HUDEP-2 (cell line): Measurements from ENCODE around the gene CDK11A.
"Not testable (repeated sequence)": the region's sequence is repeated elsewhere in the genome, so short reads cannot be mapped to it uniquely, and the experiment has no call there.

Source experiments
- DNase-seq, 76 experiments: peaks; one replicate each; lab custom pipeline; 2025; ENCODE audit not compliant: unreplicated experiment in 76 of 76; lab: John Stamatoyannopoulos, UW

CDK11A gene

GRCh38 chr1:1687846-1688245, 36.3 kb downstream of the CDK11A start:
- no peak for DNase-seq

DNA sequence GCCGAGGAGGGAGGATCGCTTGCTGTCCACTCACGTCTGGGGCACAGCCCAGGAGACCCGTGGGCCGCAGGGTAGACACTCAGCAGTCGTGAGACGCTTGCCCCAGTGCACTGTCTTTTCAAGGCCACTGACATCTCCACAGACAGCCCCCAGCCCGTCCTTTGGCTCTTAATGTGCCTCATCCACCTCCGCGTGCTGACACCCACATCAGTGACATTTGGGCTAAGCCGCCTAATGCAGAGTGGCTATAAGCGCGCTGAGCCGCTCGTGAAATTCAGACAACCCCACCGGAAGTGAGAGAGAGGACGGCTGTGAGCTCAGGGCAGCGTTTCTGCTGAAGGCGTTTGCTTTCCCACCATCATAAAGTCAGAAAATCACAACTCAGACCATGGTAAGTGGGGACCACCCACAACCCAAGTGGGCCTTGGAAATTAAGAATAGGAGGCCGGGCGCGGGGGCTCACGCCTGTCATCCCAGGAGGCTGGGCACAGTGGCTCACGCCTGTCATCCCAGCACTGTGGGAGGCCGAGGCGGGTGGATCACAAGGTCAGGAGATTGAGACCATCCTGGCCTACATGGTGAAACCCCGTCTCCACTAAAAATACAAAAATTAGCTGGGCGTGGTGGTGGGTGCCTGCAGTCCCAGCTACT, 40.0 kb downstream of the CDK11A start:
- DNase-seq: no peak

- no peak for DNase-seq
These were observed 40.9 kb downstream of the CDK11A start for GRCh38 chr1:1683104-1683905.

- DNase-seq: no peak
These were observed 43.3 kb downstream of the CDK11A start for GRCh38 chr1:1680912-1681273.

DNA sequence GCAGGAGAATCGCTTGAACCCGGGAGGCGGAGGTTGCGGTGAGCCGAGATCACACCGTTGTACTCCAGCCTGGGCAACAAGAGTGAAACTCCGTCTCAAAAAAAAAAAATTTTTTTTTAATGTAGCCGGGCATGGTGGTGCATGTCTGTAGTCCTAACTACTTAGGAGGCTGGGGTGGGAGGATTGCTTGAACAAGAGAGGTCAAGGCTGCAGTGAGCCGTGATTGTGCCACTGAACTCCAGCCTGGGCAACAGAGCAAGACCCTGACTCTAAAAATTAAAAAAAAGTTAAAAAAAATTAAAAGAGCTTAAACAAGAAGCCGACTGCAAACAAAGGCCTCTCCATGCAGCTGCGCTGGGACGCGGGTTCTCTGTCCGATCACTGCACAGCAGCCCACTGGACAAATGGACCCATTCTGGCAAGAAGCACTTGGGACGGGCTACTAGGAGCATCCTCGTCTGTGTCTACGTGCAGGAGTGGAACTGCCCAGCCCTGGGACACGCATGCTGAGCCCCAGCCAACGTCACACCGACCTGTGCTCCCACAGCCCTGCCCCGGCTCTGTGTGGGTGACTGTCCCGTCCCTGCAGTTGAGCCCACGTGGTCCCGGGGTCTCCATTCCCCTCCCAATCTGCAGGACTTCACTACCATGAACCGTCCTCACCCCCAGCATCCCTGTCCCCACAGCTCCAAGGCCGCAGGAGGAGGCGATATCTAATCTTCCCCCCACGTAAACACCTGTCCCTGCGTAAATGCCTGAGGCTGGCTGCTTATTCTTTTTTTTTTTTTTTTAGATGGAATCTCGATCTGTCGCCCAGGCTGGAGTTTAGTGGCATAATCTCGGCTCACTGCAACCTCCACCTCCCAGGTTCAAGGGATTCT, 43.9 kb downstream of the CDK11A start:
- no peak for DNase-seq

- DNase-seq: peak in 1 of 76 experiments; percentile 10
These were observed 45.4 kb downstream of the CDK11A start for GRCh38 chr1:1678581-1679380.

- DNase-seq: no peak
These were observed 46.2 kb downstream of the CDK11A start for GRCh38 chr1:1677718-1678580.

DNA sequence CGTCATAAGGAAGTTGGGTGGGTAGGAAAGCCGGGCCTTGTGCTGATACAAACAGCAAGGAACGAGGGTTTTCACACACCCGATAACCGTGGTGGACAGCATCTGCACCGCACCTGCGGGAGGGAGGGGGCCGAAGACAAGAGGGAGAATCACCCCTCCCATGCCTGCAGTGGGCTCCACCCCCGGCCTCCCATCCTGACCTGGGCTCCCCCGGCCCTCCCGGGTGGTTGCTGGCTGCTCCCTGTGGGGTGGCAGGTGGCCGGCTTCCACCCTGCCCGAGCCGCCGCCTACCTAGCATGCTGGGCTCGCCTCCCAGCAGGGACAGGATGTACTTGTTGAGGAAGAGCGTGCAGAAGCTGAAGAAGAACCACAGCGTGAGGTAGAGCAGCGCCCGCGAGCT, 48.1 kb downstream of the CDK11A start:
- DNase-seq: not testable (repeated sequence)

GRCh38 chr1:1675218-1675617, 48.9 kb downstream of the CDK11A start:
- DNase-seq: not testable (repeated sequence)

DNA sequence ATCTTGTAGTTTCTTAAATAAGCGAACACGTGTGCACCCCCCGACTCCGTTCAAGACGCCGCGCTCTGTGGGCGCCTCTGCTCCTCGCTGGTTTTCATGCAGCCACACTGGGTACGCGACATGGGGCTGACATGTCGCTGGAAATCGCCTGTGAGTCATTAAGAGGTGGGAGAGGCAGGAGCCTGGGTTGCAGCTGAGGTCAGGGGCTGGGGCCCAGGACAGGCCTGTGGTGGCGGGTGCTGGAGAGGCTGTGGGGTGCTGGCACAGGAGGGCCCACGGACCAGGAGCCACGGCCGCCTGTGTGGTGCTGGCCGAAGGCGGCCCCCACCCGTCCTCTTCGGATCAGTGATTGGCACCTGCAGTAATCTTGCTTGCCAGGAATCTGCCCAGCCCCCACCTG, 49.4 kb downstream of the CDK11A start:
- not testable (repeated sequence) for DNase-seq

GRCh38 chr1:1672181-1672965, 51.8 kb downstream of the CDK11A start:
- DNase-seq: no peak

DNA sequence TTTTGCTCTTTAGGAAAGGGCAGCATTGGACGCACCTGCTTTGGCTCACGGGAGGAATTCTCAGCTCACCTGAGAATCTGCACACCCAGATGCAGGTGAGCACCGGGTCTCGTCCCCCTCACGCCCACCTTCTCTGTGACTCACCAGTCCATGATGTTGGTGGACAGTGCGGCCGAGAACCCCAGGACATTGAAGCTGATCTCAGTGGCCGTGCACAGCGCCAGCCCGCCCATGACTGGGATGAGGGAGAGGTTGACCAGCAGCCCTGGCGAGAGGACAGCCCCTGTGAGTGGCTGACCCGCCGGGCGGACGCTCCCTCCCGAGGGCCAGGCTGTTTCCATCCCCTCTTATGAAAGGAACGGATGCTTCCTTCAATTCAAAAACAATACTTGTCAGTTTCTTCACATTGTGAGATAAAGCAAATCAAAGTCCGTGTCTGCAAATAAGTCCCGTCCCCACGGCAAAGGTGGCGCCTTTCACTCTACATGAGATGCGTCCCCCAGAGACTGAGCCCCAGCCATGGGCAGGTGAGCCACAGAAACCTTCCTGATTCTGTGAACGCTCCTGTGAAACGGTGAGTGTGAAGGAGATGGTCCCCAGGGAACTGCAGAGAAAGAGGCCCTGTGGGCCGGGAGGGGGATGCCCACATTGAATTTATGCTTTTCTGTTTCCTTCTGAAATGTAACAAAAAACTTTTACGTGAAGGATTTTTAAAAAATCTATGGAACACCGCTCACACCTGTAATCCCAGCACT, 52.6 kb downstream of the CDK11A start:
- no peak for DNase-seq

DNA sequence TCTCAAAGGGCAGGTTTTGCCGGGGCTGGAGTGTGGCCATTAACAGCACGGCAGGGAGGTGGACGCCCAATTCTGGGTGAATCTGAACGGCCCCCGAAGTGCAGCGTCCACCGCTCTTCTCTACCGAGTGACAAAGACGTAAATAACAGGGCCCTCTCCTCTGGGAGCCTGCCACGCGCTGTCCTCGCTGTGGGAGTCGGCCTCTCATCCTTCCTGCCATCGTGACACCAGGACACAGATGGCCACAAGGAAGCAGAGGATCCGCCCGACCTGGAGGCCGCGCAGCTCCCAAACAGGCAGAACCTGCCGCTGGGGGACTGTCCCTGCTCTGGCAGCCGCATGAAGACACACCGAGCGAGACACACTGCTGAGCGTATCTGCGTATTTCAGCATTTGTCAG, 53.3 kb downstream of the CDK11A start:
- no peak for DNase-seq

DNA sequence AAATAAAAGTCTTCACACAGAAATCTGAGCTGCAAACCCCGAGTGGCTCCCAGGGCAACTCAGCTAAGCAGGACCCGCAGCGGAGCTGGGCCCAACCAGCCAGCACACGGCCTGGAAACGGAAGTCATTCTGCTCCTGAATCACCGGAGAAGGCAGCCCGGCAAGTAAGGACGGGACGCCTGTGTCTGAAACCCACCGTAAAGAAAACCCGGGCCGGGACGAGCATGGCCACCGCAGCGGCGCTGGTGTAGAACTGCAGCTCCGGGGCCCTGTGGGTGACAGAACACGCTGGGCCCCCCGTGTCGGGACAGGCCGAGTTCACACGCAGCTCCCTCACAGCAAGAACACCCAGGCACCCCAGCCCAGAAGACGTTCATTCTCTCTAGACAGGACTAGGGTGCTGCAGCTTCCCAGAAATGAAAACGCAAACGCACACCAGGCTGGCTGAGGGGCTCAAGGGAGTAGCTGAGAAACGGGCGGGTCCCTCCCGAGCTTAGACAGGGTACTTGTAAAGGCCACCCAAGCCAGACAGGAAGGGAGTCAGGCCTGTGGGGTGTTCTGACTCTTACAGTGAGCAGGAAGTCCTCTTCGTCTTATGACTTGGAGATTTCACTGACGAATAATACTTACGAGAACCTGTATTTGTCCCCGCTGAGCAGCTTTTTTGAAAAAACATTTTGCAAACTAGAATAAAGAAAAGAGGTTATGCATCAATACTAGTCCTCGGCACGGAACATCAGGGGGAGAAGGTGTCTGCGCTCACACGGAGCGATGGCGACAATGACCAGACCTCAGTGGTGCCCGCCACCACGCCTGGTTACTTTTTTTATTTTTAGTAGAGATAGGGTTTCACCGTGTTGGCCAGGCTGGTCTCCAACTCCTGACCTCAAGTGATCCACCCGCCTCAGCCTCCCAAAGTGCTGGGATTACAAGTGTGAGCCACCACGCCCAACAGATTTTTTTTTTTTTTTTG, 54.4 kb downstream of the CDK11A start:
- DNase-seq: no peak

DNA sequence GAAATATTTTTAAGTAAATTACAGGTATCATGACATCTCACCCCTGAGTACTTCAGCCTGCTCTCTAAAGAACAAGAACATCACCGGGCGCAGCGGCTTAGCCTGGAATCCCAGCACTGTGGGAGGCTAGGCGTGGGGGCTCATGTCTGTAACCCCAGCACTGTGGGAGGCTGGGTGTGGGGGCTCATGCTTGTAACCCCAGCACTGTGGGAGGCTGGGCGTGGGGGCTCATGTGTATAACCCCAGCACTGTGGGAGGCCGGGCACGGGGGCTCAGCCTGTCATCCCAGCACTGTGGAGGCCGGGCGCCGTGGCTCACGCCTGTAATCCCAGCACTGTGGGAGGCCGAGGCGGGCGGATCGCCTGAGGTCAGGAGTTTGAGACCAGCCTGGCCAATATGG, 57.6 kb downstream of the CDK11A start:
- DNase-seq: no peak

DNA sequence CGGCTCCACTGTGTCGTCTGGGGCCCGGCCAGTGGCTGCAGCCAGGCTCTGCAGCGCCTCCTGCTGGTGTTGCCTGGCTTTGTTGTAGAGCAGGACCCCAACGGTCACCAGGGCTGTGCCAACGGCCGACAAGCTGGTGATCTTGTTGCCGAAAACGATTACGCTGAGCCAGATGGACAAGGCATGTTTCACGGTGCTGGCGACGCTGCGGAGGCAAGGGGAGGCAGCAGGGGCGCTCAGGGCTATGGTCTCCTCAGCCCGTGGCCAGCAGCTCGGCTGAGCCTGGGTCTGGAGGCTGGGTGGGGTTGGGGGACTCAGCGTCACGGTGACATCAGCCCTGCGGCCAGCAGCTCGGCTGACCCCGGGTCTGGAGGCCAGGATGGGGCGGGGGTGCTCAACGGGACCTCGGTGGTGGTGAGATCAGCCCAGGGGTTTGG, 58.3 kb downstream of the CDK11A start:
- peak in 15 of 76 experiments; percentile 6 to 31 (median 9) for DNase-seq
